ENCODE data around the gene GH2.
"Not testable (repeated sequence)": the region's sequence is repeated elsewhere in the genome, so short reads cannot be mapped to it uniquely, and the experiment has no call there.

GRCh38 chr17:63918789-63919305 lies 37.1 kb upstream of the GH2 start, which contains the start of gene GH1:
- not testable (repeated sequence) for TF ChIP-seq POLR2A (IDR thresholded peaks at IDR 0.05; ENCODE audit: low read depth, low read length); MAX (IDR thresholded peaks at IDR 0.05; ENCODE audit: insufficient read depth, insufficient read length)
- TF ChIP-seq, protein P1, sequence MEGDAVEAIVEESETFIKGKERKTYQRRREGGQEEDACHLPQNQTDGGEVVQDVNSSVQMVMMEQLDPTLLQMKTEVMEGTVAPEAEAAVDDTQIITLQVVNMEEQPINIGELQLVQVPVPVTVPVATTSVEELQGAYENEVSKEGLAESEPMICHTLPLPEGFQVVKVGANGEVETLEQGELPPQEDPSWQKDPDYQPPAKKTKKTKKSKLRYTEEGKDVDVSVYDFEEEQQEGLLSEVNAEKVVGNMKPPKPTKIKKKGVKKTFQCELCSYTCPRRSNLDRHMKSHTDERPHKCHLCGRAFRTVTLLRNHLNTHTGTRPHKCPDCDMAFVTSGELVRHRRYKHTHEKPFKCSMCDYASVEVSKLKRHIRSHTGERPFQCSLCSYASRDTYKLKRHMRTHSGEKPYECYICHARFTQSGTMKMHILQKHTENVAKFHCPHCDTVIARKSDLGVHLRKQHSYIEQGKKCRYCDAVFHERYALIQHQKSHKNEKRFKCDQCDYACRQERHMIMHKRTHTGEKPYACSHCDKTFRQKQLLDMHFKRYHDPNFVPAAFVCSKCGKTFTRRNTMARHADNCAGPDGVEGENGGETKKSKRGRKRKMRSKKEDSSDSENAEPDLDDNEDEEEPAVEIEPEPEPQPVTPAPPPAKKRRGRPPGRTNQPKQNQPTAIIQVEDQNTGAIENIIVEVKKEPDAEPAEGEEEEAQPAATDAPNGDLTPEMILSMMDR (IDR thresholded peaks at IDR 0.05; ENCODE audit: extremely low read depth in 1 of 2, insufficient read depth in 1 of 2, low read depth in 1 of 2, low read length in 2 of 2): not testable (repeated sequence)
